IMR-90 (cell line): ENCODE measurements around the gene QKI. TPM values are rescaled to one million over a fixed set of nuclear protein-coding genes. Genes with fewer than 3 reads are reported as not detected.
A peak's percentile ranks its signal among the peaks of the same experiment; 100 is the strongest.

Experiments used
- ATAC-seq: fragments of 200-7000 bp; cut with Tn5 transposase; 2 replicates; pipeline ENCODE4 v1.9.1; 2020; ENCODE audit warnings: low read depth, mild to moderate bottlenecking, moderate library complexity
- BruUV-seq: library from RNA; stranded (reverse); fragments of 400-500 nt; replicated peaks from 2 replicates; lab custom pipeline; 2021; lab: Mats Ljungman, UMichigan
- CTCF ChIA-PET: fragments of 300-600 bp; formaldehyde crosslinking; extraction: SDS; loops from one replicate; lab custom pipeline; 2021; ENCODE audit warnings: antibody characterized with exemption; lab: Yijun Ruan, JAX
- POLR2A ChIA-PET: fragments of 300-600 bp; sonication (Branson Sonifier 250); formaldehyde crosslinking; loops from one replicate; lab custom pipeline; 2022; ENCODE audit warnings: antibody characterized with exemption; ENCODE audit not compliant: unreplicated experiment; lab: Charles Lee
- DNase-seq: peaks from one replicate; pipeline ENCODE4 v3.0.0; 2013
- H2AFZ ChIP-seq: replicated peaks from 2 replicates; pipeline ENCODE3; 2013; ENCODE audit warnings: low read length, mild to moderate bottlenecking; ENCODE audit not compliant: poor library complexity
- H2AK5ac ChIP-seq: 2 replicates; pipeline ENCODE4 v1.6.1; 2013; ENCODE audit warnings: low read depth, low read length, inconsistent platforms
- H2AK9ac ChIP-seq: replicated peaks from 2 replicates; pipeline ENCODE3; 2013; ENCODE audit warnings: mild to moderate bottlenecking, low read depth, low read length, moderate library complexity; ENCODE audit not compliant: poor library complexity
- H2BK120ac ChIP-seq: 2 replicates; pipeline ENCODE4 v1.6.1; 2013; ENCODE audit warnings: low read depth, low read length, inconsistent platforms
- H2BK15ac ChIP-seq: 3 replicates; pipeline ENCODE4 v1.6.1; 2013; ENCODE audit warnings: low read depth, low read length, inconsistent platforms
- H2BK20ac ChIP-seq: 2 replicates; pipeline ENCODE4 v1.6.1; 2013; ENCODE audit warnings: low read depth, mild to moderate bottlenecking, inconsistent platforms, low read length, moderate library complexity
- H2BK5ac ChIP-seq: 2 replicates; pipeline ENCODE4 v1.6.1; 2013; ENCODE audit warnings: mild to moderate bottlenecking, low read depth, low read length, inconsistent platforms; ENCODE audit not compliant: poor library complexity, severe bottlenecking
- H3K14ac ChIP-seq: replicated peaks from 2 replicates; pipeline ENCODE4 v1.6.1; 2013; ENCODE audit warnings: low read depth, low read length, inconsistent platforms
- H3K18ac ChIP-seq: 2 replicates; pipeline ENCODE4 v1.6.1; 2013; ENCODE audit warnings: low read depth, low read length, control low read depth
- H3K23ac ChIP-seq: 2 replicates; pipeline ENCODE4 v1.6.1; 2013; ENCODE audit warnings: low read depth, low read length, inconsistent platforms
- H3K27ac ChIP-seq: 2 replicates; pipeline ENCODE4 v1.5.1; 2013; ENCODE audit warnings: mild to moderate bottlenecking, control low read depth, low read length; ENCODE audit not compliant: insufficient read depth
- H3K27me3 ChIP-seq: 2 replicates; pipeline ENCODE4 v1.6.1; 2013; ENCODE audit warnings: low read length; ENCODE audit not compliant: control insufficient read depth, insufficient read depth
- H3K36me3 ChIP-seq: 2 replicates; pipeline ENCODE4 v1.6.1; 2013; ENCODE audit warnings: low read length, mixed read lengths; ENCODE audit not compliant: control insufficient read depth, insufficient read depth
- H3K4ac ChIP-seq: 2 replicates; pipeline ENCODE4 v1.6.1; 2013; ENCODE audit warnings: low read depth, low read length, inconsistent platforms
- H3K4me1 ChIP-seq: 2 replicates; pipeline ENCODE4 v1.6.1; 2013; ENCODE audit warnings: low read length, mixed read lengths; ENCODE audit not compliant: control insufficient read depth, insufficient read depth
- H3K4me2 ChIP-seq: 2 replicates; pipeline ENCODE4 v1.6.1; 2013; ENCODE audit warnings: low read depth, mild to moderate bottlenecking, control low read depth, low read length, moderate library complexity
- H3K4me3 ChIP-seq: 2 replicates; pipeline ENCODE4 v1.5.1; 2013; ENCODE audit warnings: low read depth, mild to moderate bottlenecking, control low read depth, low read length, moderate library complexity; ENCODE audit not compliant: insufficient read depth
- H3K56ac ChIP-seq: 2 replicates; pipeline ENCODE4 v1.6.1; 2013; ENCODE audit warnings: low read length, inconsistent platforms; ENCODE audit not compliant: insufficient read depth; ENCODE audit errors: extremely low read depth
- H3K79me1 ChIP-seq, 2 experiments: 2 replicates each; pipeline ENCODE4 v1.6.1; 2013; ENCODE audit warnings: low read length in 2 of 2, inconsistent platforms in 1 of 2, low read depth in 1 of 2
- H3K9ac ChIP-seq: 2 replicates; pipeline ENCODE4 v1.6.1; 2013; ENCODE audit warnings: low read depth, low read length, control low read depth
- H3K9me1 ChIP-seq: 2 replicates; pipeline ENCODE4 v1.6.1; 2013; ENCODE audit warnings: low read length, inconsistent platforms; ENCODE audit not compliant: insufficient read depth
- H3K9me3 ChIP-seq: 2 replicates; pipeline ENCODE4 v1.6.1; 2013; ENCODE audit warnings: low read length; ENCODE audit not compliant: control insufficient read depth, insufficient read depth
- H4K20me1 ChIP-seq: 2 replicates; pipeline ENCODE4 v1.6.1; 2013; ENCODE audit warnings: low read length, inconsistent platforms; ENCODE audit not compliant: insufficient read depth
- H4K5ac ChIP-seq: 2 replicates; pipeline ENCODE4 v1.6.1; 2013; ENCODE audit warnings: mild to moderate bottlenecking, low read depth, low read length, control low read depth
- H4K8ac ChIP-seq, 2 experiments: 2 replicates each; pipeline ENCODE4 v1.6.1; 2013; ENCODE audit warnings: low read depth in 2 of 2, low read length in 2 of 2, control low read depth in 1 of 2, inconsistent platforms in 1 of 2
- H4K91ac ChIP-seq: 2 replicates; pipeline ENCODE4 v1.6.1; 2013; ENCODE audit warnings: low read depth, low read length, inconsistent platforms; ENCODE audit not compliant: insufficient read depth
- BHLHE40 ChIP-seq: fragments of 150-350 bp; IDR thresholded peaks from 2 replicates; pipeline ENCODE4 v1.6.1; 2016; ENCODE audit warnings: mild to moderate bottlenecking, low read depth, low read length
- CEBPB ChIP-seq: IDR thresholded peaks from 2 replicates; pipeline ENCODE4 v1.6.1; 2012; ENCODE audit warnings: low read depth, low read length, improper control_type of control experiment
- CHD1 ChIP-seq: IDR thresholded peaks from 2 replicates; pipeline ENCODE4 v1.6.1; 2012; ENCODE audit warnings: low read depth, low read length, improper control_type of control experiment
- FOS ChIP-seq: fragments of 150-350 bp; IDR thresholded peaks from 2 replicates; pipeline ENCODE4 v1.6.1; 2016; ENCODE audit warnings: low read depth, low read length
- MAFK ChIP-seq: IDR thresholded peaks from 2 replicates; pipeline ENCODE4 v1.6.1; 2012; ENCODE audit warnings: low read depth, low read length, improper control_type of control experiment
- MAZ ChIP-seq: IDR thresholded peaks from 2 replicates; pipeline ENCODE4 v1.6.1; 2012; ENCODE audit warnings: low read depth, mild to moderate bottlenecking, low read length, improper control_type of control experiment, moderate library complexity, borderline replicate concordance
- MXI1 ChIP-seq: IDR thresholded peaks from 2 replicates; pipeline ENCODE4 v1.6.1; 2012; ENCODE audit warnings: low read depth, mild to moderate bottlenecking, low read length, moderate library complexity, borderline replicate concordance
- NFE2L2 ChIP-seq: fragments of 150-350 bp; IDR thresholded peaks from 2 replicates; pipeline ENCODE4 v1.6.1; 2016; ENCODE audit warnings: low read depth, mild to moderate bottlenecking, low read length
- POLR2A ChIP-seq: IDR thresholded peaks from 2 replicates; pipeline ENCODE4 v1.6.1; 2012; ENCODE audit warnings: mild to moderate bottlenecking, low read depth, low read length
- RAD21 ChIP-seq: IDR thresholded peaks from 2 replicates; pipeline ENCODE4 v1.6.1; 2012; ENCODE audit warnings: low read length, improper control_type of control experiment
- RCOR1 ChIP-seq: IDR thresholded peaks from 2 replicates; pipeline ENCODE4 v1.6.1; 2012; ENCODE audit warnings: mild to moderate bottlenecking, low read length, improper control_type of control experiment; ENCODE audit not compliant: insufficient replicate concordance
- RFX5 ChIP-seq: IDR thresholded peaks from 2 replicates; pipeline ENCODE4 v1.8.0; 2012; ENCODE audit warnings: low read depth, mild to moderate bottlenecking, low read length, moderate library complexity
- SMC3 ChIP-seq: fragments of 150-350 bp; IDR thresholded peaks from 2 replicates; pipeline ENCODE4 v1.6.1; 2016; ENCODE audit warnings: low read depth, mild to moderate bottlenecking, antibody characterized with exemption, low read length, moderate library complexity
- WGBS, 2 experiments: methylation state at CpG; one replicate each; pipeline versions ENCODE4 v1.1.5 to v1.1.7; 2013; ENCODE audit warnings: missing lambda C conversion rate in 2 of 2; ENCODE audit not compliant: insufficient read length in 1 of 2; ENCODE audit errors: extremely low coverage in 2 of 2; 5-methylcytosine and 5-hydroxymethylcytosine counted together
- dilution Hi-C: fragments of 300-500 bp; cut with HindIII; formaldehyde crosslinking; loops from one replicate; pipeline ENCODE4 v1.14.3; 2018; ENCODE audit warnings: low sequenced_read_pairs; ENCODE audit not compliant: unreplicated experiment
- in situ Hi-C: fragments of 300-500 bp; cut with MboI; formaldehyde crosslinking; loops from 3 replicates; pipeline ENCODE4 v1.14.3; 2019; ENCODE audit warnings: low sequenced_read_pairs, inconsistent platforms, mixed read lengths
- intact Hi-C: fragments of 100-400 bp; cut with micrococcal nuclease; formaldehyde crosslinking; loops from 2 replicates; pipeline ENCODE4 v1.10.0; 2022
- polyA plus RNA-seq, 3 experiments: library from polyadenylated mRNA; depleted of rRNA; stranded (reverse); fragments of >200 nt; gene quantifications; 2 replicates each; pipeline ENCODE4 v1.2.3, GENCODE V29; 2012; ENCODE audit warnings: low replicate concordance in 1 of 3
- total RNA-seq: library from RNA; depleted of rRNA; stranded (reverse); fragments of >200 nt; gene quantifications from 2 replicates; pipeline ENCODE4 v1.2.3, GENCODE V29; 2012
- TF ChIP-seq, protein P1 (sequence below): fragments of 150-350 bp; IDR thresholded peaks from 2 replicates; pipeline ENCODE4 v1.6.1; 2016; ENCODE audit warnings: low read depth, mild to moderate bottlenecking, low read length, moderate library complexity, borderline replicate concordance
- TF ChIP-seq, protein P2 (sequence below): fragments of 150-350 bp; IDR thresholded peaks from 2 replicates; pipeline ENCODE4 v1.6.1; 2017; ENCODE audit warnings: mild to moderate bottlenecking, antibody characterized with exemption, low read length, low read depth
- TF ChIP-seq, protein P3 (sequence below): conservative IDR thresholded peaks from 2 replicates; pipeline ENCODE4 v1.5.1; 2012; ENCODE audit warnings: mild to moderate bottlenecking, low read depth, low read length, improper control_type of control experiment

QKI gene
- total and polyA plus RNA-seq, 2 of the 4 experiments (the other 2 are of a cell fraction), result 112 to 232 TPM

DNA sequence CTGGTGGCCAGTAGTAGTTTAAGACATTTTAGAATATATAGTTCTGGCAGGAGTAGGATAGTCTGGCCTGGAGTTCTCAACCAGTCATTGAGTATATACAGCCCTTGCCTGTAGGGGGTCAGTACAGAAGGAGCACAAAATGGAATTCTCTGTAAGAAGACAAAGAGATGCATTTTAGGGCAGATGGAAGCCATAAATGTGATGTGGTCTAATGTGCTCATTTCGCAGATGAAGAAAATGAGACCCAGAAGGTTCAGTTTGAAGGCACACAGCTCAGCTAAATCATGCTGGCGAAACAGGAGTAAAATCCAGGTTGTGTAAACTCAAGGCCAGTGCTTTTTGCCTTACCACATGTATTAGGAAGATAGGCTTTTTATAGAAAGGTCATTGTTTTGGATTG is 29.6 kb downstream of the QKI start:
- no peak overlapping the region for H2AFZ ChIP-seq
- in situ Hi-C loops (no loop called here), intact Hi-C loops (no loop called here), dilution Hi-C loops (no loop called here)
- TF ChIP-seq CHD1 (no peak), RFX5 (no peak), RAD21 (no peak), BHLHE40 (no peak), MXI1 (no peak), NFE2L2 (no peak), MAFK (no peak), POLR2A (no peak), MAZ (no peak), SMC3 (no peak), FOS (no peak), CEBPB (no peak), RCOR1 (no peak)
- TF ChIP-seq, protein P1, sequence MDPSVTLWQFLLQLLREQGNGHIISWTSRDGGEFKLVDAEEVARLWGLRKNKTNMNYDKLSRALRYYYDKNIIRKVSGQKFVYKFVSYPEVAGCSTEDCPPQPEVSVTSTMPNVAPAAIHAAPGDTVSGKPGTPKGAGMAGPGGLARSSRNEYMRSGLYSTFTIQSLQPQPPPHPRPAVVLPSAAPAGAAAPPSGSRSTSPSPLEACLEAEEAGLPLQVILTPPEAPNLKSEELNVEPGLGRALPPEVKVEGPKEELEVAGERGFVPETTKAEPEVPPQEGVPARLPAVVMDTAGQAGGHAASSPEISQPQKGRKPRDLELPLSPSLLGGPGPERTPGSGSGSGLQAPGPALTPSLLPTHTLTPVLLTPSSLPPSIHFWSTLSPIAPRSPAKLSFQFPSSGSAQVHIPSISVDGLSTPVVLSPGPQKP, result no peak
- TF ChIP-seq, protein P2, sequence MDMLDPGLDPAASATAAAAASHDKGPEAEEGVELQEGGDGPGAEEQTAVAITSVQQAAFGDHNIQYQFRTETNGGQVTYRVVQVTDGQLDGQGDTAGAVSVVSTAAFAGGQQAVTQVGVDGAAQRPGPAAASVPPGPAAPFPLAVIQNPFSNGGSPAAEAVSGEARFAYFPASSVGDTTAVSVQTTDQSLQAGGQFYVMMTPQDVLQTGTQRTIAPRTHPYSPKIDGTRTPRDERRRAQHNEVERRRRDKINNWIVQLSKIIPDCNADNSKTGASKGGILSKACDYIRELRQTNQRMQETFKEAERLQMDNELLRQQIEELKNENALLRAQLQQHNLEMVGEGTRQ, result no peak
- TF ChIP-seq, protein P3, sequence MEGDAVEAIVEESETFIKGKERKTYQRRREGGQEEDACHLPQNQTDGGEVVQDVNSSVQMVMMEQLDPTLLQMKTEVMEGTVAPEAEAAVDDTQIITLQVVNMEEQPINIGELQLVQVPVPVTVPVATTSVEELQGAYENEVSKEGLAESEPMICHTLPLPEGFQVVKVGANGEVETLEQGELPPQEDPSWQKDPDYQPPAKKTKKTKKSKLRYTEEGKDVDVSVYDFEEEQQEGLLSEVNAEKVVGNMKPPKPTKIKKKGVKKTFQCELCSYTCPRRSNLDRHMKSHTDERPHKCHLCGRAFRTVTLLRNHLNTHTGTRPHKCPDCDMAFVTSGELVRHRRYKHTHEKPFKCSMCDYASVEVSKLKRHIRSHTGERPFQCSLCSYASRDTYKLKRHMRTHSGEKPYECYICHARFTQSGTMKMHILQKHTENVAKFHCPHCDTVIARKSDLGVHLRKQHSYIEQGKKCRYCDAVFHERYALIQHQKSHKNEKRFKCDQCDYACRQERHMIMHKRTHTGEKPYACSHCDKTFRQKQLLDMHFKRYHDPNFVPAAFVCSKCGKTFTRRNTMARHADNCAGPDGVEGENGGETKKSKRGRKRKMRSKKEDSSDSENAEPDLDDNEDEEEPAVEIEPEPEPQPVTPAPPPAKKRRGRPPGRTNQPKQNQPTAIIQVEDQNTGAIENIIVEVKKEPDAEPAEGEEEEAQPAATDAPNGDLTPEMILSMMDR, result no peak
- no peak overlapping the region for H2AK5ac ChIP-seq
- H3K9me1 ChIP-seq, result peaks cover 6% of the 10 kb centered on the region
- H3K27me3 ChIP-seq, result no peaks in the 10 kb centered on the region
- CTCF ChIA-PET, result no interaction called here
- BruUV-seq, result no TSS peak
- H3K4me1 ChIP-seq, result peaks cover 6% of the 10 kb centered on the region; the same call in 1 of the 2 replicates
- peak overlapping the region; percentile 7; the same call in 1 of the 2 replicates for H3K23ac ChIP-seq
- H2BK5ac ChIP-seq, result no peak overlapping the region
- H3K4me3 ChIP-seq, result no peak overlapping the region
- H3K79me1 ChIP-seq, result peaks cover 15 to 39% of the 10 kb centered on the region in 2 experiments
- no peak overlapping the region for H3K4ac ChIP-seq
- no peak overlapping the region for H4K8ac ChIP-seq
- no peaks in the 10 kb centered on the region for H3K9me3 ChIP-seq
- DNase-seq, result no peak
- H3K18ac ChIP-seq, result no peak overlapping the region
- H3K36me3 ChIP-seq, result no peaks in the 10 kb centered on the region
- WGBS, 2 experiments, result no CpG with 5 or more reads among the region's 2 CpGs
- peak; percentile 27; the same call in 1 of the 2 replicates for ATAC-seq
- no peak overlapping the region for H3K4me2 ChIP-seq
- H3K56ac ChIP-seq, result no peak overlapping the region
- POLR2A ChIA-PET, result no interaction called here
- H3K14ac ChIP-seq, result no peak overlapping the region
- no peak overlapping the region for H3K9ac ChIP-seq
- H3K27ac ChIP-seq, result no peak overlapping the region
- H2BK15ac ChIP-seq, result no peak overlapping the region
- no peak overlapping the region for H4K91ac ChIP-seq
- H2BK120ac ChIP-seq, result no peak overlapping the region
- H4K20me1 ChIP-seq, result peaks cover 83% of the 10 kb centered on the region
- H2AK9ac ChIP-seq, result no peak overlapping the region
- H2BK20ac ChIP-seq, result no peak overlapping the region
- no peak overlapping the region for H4K5ac ChIP-seq
